PC-3 (cell line): ENCODE measurements around the gene RPS6KA6. TPM values are rescaled to one million over a fixed set of nuclear protein-coding genes. Genes with fewer than 3 reads are reported as not detected.

Experiments
- ATAC-seq: fragments of 200-7000 bp; cut with Tn5 transposase; 2 replicates; pipeline ENCODE4 v1.9.1; 2020; ENCODE audit warnings: mild to moderate bottlenecking, moderate library complexity
- BruUV-seq: library from RNA; stranded (reverse); fragments of 400-500 nt; replicated peaks from 2 replicates; lab custom pipeline; 2021; lab: Mats Ljungman, UMichigan
- CTCF ChIA-PET: fragments of 300-600 bp; sonication (Branson Sonifier 250); formaldehyde crosslinking; loops from one replicate; lab custom pipeline; 2022; ENCODE audit warnings: antibody characterized with exemption; lab: Charles Lee
- POLR2A ChIA-PET: fragments of 300-600 bp; sonication (Branson Sonifier 250); formaldehyde crosslinking; loops from one replicate; lab custom pipeline; 2022; ENCODE audit warnings: antibody characterized with exemption; ENCODE audit not compliant: unreplicated experiment; lab: Charles Lee
- DNase-seq: peaks from one replicate; pipeline ENCODE4 v3.0.0-alpha.2; 2015
- H2AFZ ChIP-seq: fragments of 300-600 bp; sonication (generic); 2 replicates; pipeline ENCODE4 v1.6.0; 2016; ENCODE audit warnings: antibody characterized with exemption, low read length
- H3F3A ChIP-seq: fragments of 300-600 bp; sonication (generic); one replicate; pipeline ENCODE4 v1.6.0; 2017; ENCODE audit warnings: antibody characterized with exemption, low read length, control low read depth, mild to moderate bottlenecking; ENCODE audit not compliant: unreplicated experiment
- H3K27ac ChIP-seq: fragments of 300-600 bp; sonication (generic); 2 replicates; pipeline ENCODE4 v1.5.1; 2016; ENCODE audit warnings: mild to moderate bottlenecking, low read length
- H3K27me3 ChIP-seq: fragments of 300-600 bp; sonication (generic); 2 replicates; pipeline ENCODE4 v1.6.1; 2016; ENCODE audit warnings: low read length, mixed read lengths
- H3K36me3 ChIP-seq: fragments of 300-600 bp; sonication (generic); 2 replicates; pipeline ENCODE4 v1.6.1; 2016; ENCODE audit warnings: low read depth, mixed run types, low read length, mixed read lengths
- H3K4me1 ChIP-seq: fragments of 300-600 bp; sonication (generic); 2 replicates; pipeline ENCODE4 v1.5.1; 2016; ENCODE audit warnings: low read length; ENCODE audit not compliant: insufficient read depth
- H3K4me2 ChIP-seq: fragments of 300-600 bp; sonication (generic); 2 replicates; pipeline ENCODE4 v1.6.0; 2016; ENCODE audit warnings: low read length
- H3K4me3 ChIP-seq: fragments of 300-600 bp; sonication (generic); 2 replicates; pipeline ENCODE4 v1.5.1; 2016; ENCODE audit warnings: mild to moderate bottlenecking, low read length, mixed read lengths
- H3K79me2 ChIP-seq: fragments of 300-600 bp; sonication (generic); 2 replicates; pipeline ENCODE4 v1.6.1; 2017; ENCODE audit warnings: low read length, mixed read lengths
- H3K9ac ChIP-seq: fragments of 300-600 bp; sonication (generic); 2 replicates; pipeline ENCODE4 v1.6.0; 2016; ENCODE audit warnings: mild to moderate bottlenecking, low read length
- H3K9me2 ChIP-seq: fragments of 300-600 bp; sonication (generic); replicated peaks from 2 replicates; pipeline ENCODE4 v1.6.1; 2016; ENCODE audit warnings: mixed run types, low read length, mixed read lengths
- H3K9me3 ChIP-seq: fragments of 300-600 bp; sonication (generic); 2 replicates; pipeline ENCODE4 v1.6.1; 2016; ENCODE audit warnings: low read length, mixed read lengths
- H4K20me1 ChIP-seq: fragments of 300-600 bp; sonication (generic); 2 replicates; pipeline ENCODE4 v1.6.1; 2016; ENCODE audit warnings: low read length, mixed read lengths
- EZH2 ChIP-seq: fragments of 300-600 bp; sonication (generic); IDR thresholded peaks from one replicate; pipeline ENCODE4 v1.6.1; 2017; ENCODE audit warnings: antibody characterized with exemption, mild to moderate bottlenecking, low read length; ENCODE audit not compliant: unreplicated experiment
- EZH2phosphoT487 ChIP-seq: fragments of 300-600 bp; sonication (generic); IDR thresholded peaks from 2 replicates; pipeline ENCODE4 v1.6.1; 2018; ENCODE audit warnings: mild to moderate bottlenecking, antibody characterized with exemption, low read length, borderline replicate concordance
- intact Hi-C: fragments of 100-400 bp; cut with micrococcal nuclease; formaldehyde crosslinking; loops from 2 replicates; pipeline ENCODE4 v1.9.0; 2023
- total RNA-seq: library from RNA; depleted of rRNA; stranded (reverse); fragments of >200 nt; gene quantifications from 2 replicates; pipeline ENCODE4 v1.2.3, GENCODE V29; 2014
- TF ChIP-seq, protein P1 (sequence below): fragments of 300-600 bp; sonication (generic); conservative IDR thresholded peaks from 2 replicates; pipeline ENCODE4 v1.5.1; 2017; ENCODE audit warnings: antibody characterized with exemption, low read depth, mild to moderate bottlenecking, low read length

RPS6KA6 gene
- total RNA-seq, 1 experiment from 2014 or later: 3.6 TPM

GRCh38 chrX:84165711-84166110 is 22.3 kb downstream of the RPS6KA6 start:
- Histone ChIP-seq H3K4me1 (peaks cover 57% of the 10 kb centered on the region), H3K9ac (no peak overlapping the region), H3K9me3 (no peaks in the 10 kb centered on the region), H3K36me3 (no peaks in the 10 kb centered on the region; the same call in 1 of the 2 replicates), H3F3A (peaks cover 6% of the 10 kb centered on the region), H3K9me2 (no peaks in the 10 kb centered on the region), H3K4me2 (no peak overlapping the region), H3K79me2 (peaks cover 27% of the 10 kb centered on the region), H3K4me3 (no peak overlapping the region), H4K20me1 (no peaks in the 10 kb centered on the region), H2AFZ (no peak overlapping the region), H3K27ac (no peak overlapping the region), H3K27me3 (no peaks in the 10 kb centered on the region)
- TF ChIP-seq EZH2 (no peak), EZH2phosphoT487 (no peak)
- TF ChIP-seq, protein P1, sequence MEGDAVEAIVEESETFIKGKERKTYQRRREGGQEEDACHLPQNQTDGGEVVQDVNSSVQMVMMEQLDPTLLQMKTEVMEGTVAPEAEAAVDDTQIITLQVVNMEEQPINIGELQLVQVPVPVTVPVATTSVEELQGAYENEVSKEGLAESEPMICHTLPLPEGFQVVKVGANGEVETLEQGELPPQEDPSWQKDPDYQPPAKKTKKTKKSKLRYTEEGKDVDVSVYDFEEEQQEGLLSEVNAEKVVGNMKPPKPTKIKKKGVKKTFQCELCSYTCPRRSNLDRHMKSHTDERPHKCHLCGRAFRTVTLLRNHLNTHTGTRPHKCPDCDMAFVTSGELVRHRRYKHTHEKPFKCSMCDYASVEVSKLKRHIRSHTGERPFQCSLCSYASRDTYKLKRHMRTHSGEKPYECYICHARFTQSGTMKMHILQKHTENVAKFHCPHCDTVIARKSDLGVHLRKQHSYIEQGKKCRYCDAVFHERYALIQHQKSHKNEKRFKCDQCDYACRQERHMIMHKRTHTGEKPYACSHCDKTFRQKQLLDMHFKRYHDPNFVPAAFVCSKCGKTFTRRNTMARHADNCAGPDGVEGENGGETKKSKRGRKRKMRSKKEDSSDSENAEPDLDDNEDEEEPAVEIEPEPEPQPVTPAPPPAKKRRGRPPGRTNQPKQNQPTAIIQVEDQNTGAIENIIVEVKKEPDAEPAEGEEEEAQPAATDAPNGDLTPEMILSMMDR: no peak
- no peak for ATAC-seq
- BruUV-seq: no TSS peak
- CTCF ChIA-PET: no interaction called here
- intact Hi-C loops: no loop called here
- DNase-seq: no peak
- POLR2A ChIA-PET: interaction anchor here (0.6 kb wide), 1 partner anchor 635 kb away, joined by 3 read pairs; no protein-coding TSS in a partner anchor

GRCh38 chrX:84162401-84162800 is 25.6 kb downstream of the RPS6KA6 start:
- TF ChIP-seq EZH2 (no peak), EZH2phosphoT487 (no peak)
- TF ChIP-seq, protein P1: no peak
- no peaks in the 10 kb centered on the region for H3K9me3 ChIP-seq
- CTCF ChIA-PET: no interaction called here
- H3K27me3 ChIP-seq: no peaks in the 10 kb centered on the region
- H3K4me1 ChIP-seq: peaks cover 54% of the 10 kb centered on the region
- intact Hi-C loops: no loop called here
- H3K9ac ChIP-seq: no peak overlapping the region
- H3K79me2 ChIP-seq: peaks cover 27% of the 10 kb centered on the region
- no TSS peak for BruUV-seq
- H4K20me1 ChIP-seq: no peaks in the 10 kb centered on the region
- ATAC-seq: peak; percentile 73
- POLR2A ChIA-PET: no interaction called here
- no peak overlapping the region for H3K4me3 ChIP-seq
- H2AFZ ChIP-seq: no peak overlapping the region
- no peak overlapping the region; the same call in 1 of the 2 replicates for H3K27ac ChIP-seq
- H3K36me3 ChIP-seq: no peaks in the 10 kb centered on the region; the same call in 1 of the 2 replicates
- DNase-seq: no peak
- H3K4me2 ChIP-seq: peak overlapping the region; percentile 14; the same call in 1 of the 2 replicates
- no peaks in the 10 kb centered on the region for H3K9me2 ChIP-seq
- peaks cover 6% of the 10 kb centered on the region for H3F3A ChIP-seq

DNA sequence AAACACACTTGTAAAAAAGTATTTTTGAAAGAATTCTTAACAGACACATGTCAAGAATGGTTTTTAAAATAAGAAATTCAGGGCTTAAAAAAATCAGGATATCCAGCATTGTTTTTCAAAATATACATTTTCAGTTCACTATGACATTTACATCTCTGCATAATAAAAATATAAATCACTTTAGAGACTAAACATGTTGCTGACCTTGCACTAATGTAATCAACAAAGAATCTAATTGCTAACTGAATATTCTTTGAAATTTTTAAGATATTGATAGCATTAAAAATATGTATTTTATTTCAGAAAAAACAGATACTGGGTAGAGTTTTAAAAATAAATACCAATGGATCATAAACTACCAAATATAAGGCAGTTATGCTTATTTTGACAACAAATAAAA is 26.4 kb downstream of the RPS6KA6 start:
- Histone ChIP-seq H3K27me3 (no peaks in the 10 kb centered on the region), H4K20me1 (no peaks in the 10 kb centered on the region), H3K9me2 (no peaks in the 10 kb centered on the region), H2AFZ (no peak overlapping the region), H3K4me2 (peak overlapping the region; percentile 70), H3K9ac (no peak overlapping the region), H3F3A (peaks cover 6% of the 10 kb centered on the region), H3K36me3 (no peaks in the 10 kb centered on the region; the same call in 1 of the 2 replicates), H3K79me2 (peaks cover 21% of the 10 kb centered on the region; the same call in 1 of the 2 replicates), H3K4me3 (peak overlapping the region; percentile 27; the same call in 1 of the 2 replicates), H3K27ac (peak overlapping the region; percentile 59), H3K4me1 (peaks cover 61% of the 10 kb centered on the region), H3K9me3 (no peaks in the 10 kb centered on the region)
- no TSS peak for BruUV-seq
- ChIA-PET CTCF (no interaction called here), POLR2A (no interaction called here)
- no peak for DNase-seq
- TF ChIP-seq EZH2 (no peak), EZH2phosphoT487 (no peak)
- TF ChIP-seq, protein P1: no peak
- no peak for ATAC-seq
- intact Hi-C loops: no loop called here
